ENCODE results near the gene WBP1L.

DNA sequence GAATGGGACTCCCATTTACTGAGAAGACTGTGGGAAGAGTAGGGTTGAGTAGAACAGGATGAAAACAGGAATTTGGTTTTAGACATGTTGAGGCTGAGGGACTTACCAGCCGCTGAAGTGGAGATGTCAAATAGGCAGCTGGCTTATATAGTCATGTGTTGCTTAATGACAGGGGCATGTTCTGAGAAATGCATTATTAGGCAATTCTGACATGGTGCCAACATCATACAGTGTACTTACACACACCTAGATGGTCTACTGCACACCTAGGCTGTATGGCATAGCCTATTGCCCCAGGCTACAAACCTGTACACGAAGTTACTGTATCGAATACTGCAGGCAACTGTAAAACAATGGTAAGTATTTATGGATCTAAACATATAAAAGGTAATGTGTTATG is 47.0 kb upstream of the WBP1L start:
- TF ChIP-seq CTCF (IDR thresholded peaks at IDR 0.05; ENCODE audit: low read depth, low read length, poor library complexity, severe bottlenecking) (no peak), EZH2phosphoT487 (IDR thresholded peaks at IDR 0.05; ENCODE audit: borderline replicate concordance, low read length) (no peak)

Data from DOHH2 (cell line).